Measurements from ENCODE around the gene TOGARAM2. TPM values are rescaled to one million over a fixed set of nuclear protein-coding genes. Genes with fewer than 3 reads are reported as not detected.
A peak's percentile ranks its signal among the peaks of the same experiment; 100 is the strongest.

The TOGARAM2 gene
- not detected in 2 replicates for total RNA-seq (2014; rRNA removed; shearing (Covaris generic))
- polyA plus RNA-seq (2016; fragmentation: Nextera tagmentation; extraction: Ambion mirVana), result 0.03 TPM in 1 of 2 replicates, not detected in the other

DNA sequence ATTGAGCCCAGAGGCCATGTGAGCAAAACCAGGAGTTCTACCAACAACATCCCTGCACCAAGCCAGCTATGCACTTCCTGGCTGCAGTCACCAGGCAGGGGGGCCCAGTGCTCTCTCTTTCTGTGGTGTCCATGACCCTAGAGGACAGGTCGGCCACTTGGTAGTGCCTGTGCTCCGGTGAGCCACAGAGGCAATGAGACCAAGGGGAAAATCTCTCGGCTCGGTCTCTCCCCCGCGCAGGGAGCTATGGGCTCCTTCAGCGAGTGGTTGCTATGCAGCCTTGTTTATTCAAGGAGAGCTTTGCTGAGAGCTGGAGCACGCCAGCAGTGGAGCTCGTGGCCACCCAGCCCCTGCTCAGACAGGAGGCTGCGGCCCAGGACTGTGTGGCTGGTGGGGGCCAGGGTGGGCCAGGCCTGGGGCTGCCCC, at the start of gene TOGARAM2:
TSS of gene TOGARAM2 (plus strand) at position 283 of the 426 bp plus-strand sequence. CDS start 13,537 bp downstream, outside the sequence.
- H2AFZ ChIP-seq, result peak within 1 kb of the TSS; percentile 8; the same call in 1 of the 2 replicates
- no peaks in the 10 kb centered on the region for H3K79me2 ChIP-seq (ENCODE audit: insufficient read depth)
- H4K20me1 ChIP-seq (ENCODE audit: insufficient read depth), result no peaks in the 10 kb centered on the region
- in situ Hi-C loops (cut with MboI), result no loop called here
- DNase-seq, result peak; percentile 49
- H3K27me3 ChIP-seq (replicated peaks; ENCODE audit: insufficient read depth), result no peaks in the 10 kb centered on the region
- 18 to 32% methylated on average over 10 of the region's 10 CpGs for WGBS, 2 experiments (ENCODE audit: low coverage in 1 of 2, low lambda C conversion rate in 2 of 2, missing lambda C conversion rate in 2 of 2)
- no peaks in the 10 kb centered on the region for H3F3A ChIP-seq (ENCODE audit: insufficient read depth)
- no peaks in the 10 kb centered on the region for H3K36me3 ChIP-seq (ENCODE audit: low read depth)
- no peaks in the 10 kb centered on the region for H3K4me1 ChIP-seq (ENCODE audit: insufficient read depth)
- H3K27ac ChIP-seq, result no peak within 1 kb of the TSS
- no peaks in the 10 kb centered on the region for H3K9me3 ChIP-seq (ENCODE audit: low read depth)
- no peak for TF ChIP-seq EZH2phosphoT487 (IDR thresholded peaks at IDR 0.05; ENCODE audit: insufficient read depth, low read depth)
- no peak for TF ChIP-seq EZH2 (IDR thresholded peaks at IDR 0.05; ENCODE audit: insufficient read depth, poor library complexity, severe bottlenecking)
- no peak within 1 kb of the TSS for H3K9ac ChIP-seq
- H3K9me2 ChIP-seq (ENCODE audit: insufficient read depth), result no peaks in the 10 kb centered on the region
- no peak within 1 kb of the TSS for H3K4me3 ChIP-seq
- no peak within 1 kb of the TSS for H3K4me2 ChIP-seq (ENCODE audit: unreplicated experiment)

DNA sequence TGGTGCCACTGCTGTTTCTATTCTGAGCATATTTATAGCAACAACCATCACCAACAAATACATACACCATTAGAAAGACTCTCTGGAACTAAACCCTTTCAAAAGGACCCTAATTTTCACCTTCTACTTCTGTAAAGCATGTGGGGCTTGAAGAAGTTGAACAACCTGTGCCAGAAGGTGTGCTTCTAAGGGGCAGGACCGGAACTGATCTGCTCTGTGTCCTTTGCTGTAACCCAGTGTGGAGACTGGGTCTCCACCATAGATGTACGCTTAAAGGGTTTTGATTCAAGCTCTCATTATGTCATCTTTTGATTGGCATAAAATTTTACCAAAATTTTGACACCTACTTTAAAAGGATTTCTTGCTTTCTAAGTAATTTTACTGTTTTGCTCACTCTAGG, 46.3 kb upstream of the TOGARAM2 start:
- 98% methylated on average over 2 of the region's 2 CpGs for WGBS, 2 experiments (ENCODE audit: low coverage in 1 of 2, low lambda C conversion rate in 2 of 2, missing lambda C conversion rate in 2 of 2)
- H4K20me1 ChIP-seq (ENCODE audit: insufficient read depth), result no peaks in the 10 kb centered on the region
- no peak overlapping the region for H3K4me2 ChIP-seq (ENCODE audit: unreplicated experiment)
- H3K27ac ChIP-seq, result no peak overlapping the region
- no peaks in the 10 kb centered on the region for H3K9me3 ChIP-seq (ENCODE audit: low read depth)
- no peak overlapping the region for H2AFZ ChIP-seq
- TF ChIP-seq EZH2phosphoT487 (IDR thresholded peaks at IDR 0.05; ENCODE audit: insufficient read depth, low read depth) (no peak), EZH2 (IDR thresholded peaks at IDR 0.05; ENCODE audit: insufficient read depth, poor library complexity, severe bottlenecking) (no peak)
- in situ Hi-C loops (cut with MboI), result no loop called here
- H3K9ac ChIP-seq, result no peak overlapping the region
- no peak overlapping the region for H3K4me3 ChIP-seq
- no peak for DNase-seq
- H3K4me1 ChIP-seq (ENCODE audit: insufficient read depth), result peaks cover 5% of the 10 kb centered on the region
- H3F3A ChIP-seq (ENCODE audit: insufficient read depth), result peaks cover 2% of the 10 kb centered on the region; the same call in 1 of the 2 replicates
- peaks cover 69% of the 10 kb centered on the region for H3K36me3 ChIP-seq (ENCODE audit: low read depth)
- H3K27me3 ChIP-seq (replicated peaks; ENCODE audit: insufficient read depth), result no peaks in the 10 kb centered on the region
- peaks cover 90% of the 10 kb centered on the region for H3K79me2 ChIP-seq (ENCODE audit: insufficient read depth)
- H3K9me2 ChIP-seq (ENCODE audit: insufficient read depth), result no peaks in the 10 kb centered on the region

- no peak overlapping the region for H3K27ac ChIP-seq
- H3F3A ChIP-seq (ENCODE audit: insufficient read depth), result 0 out of 2 replicates have a peak, but pooled peaks cover 4% of the 10 kb centered on the region
- H2AFZ ChIP-seq, result no peak overlapping the region
- no peak overlapping the region for H3K4me2 ChIP-seq (ENCODE audit: unreplicated experiment)
- no peak for DNase-seq
- no peak overlapping the region for H3K4me3 ChIP-seq
- in situ Hi-C loops (cut with MboI), result no loop called here
- H3K4me1 ChIP-seq (ENCODE audit: insufficient read depth), result no peaks in the 10 kb centered on the region
- peaks cover 75% of the 10 kb centered on the region for H3K36me3 ChIP-seq (ENCODE audit: low read depth)
- TF ChIP-seq EZH2phosphoT487 (IDR thresholded peaks at IDR 0.05; ENCODE audit: insufficient read depth, low read depth) (no peak), EZH2 (IDR thresholded peaks at IDR 0.05; ENCODE audit: insufficient read depth, poor library complexity, severe bottlenecking) (no peak)
- H3K79me2 ChIP-seq (ENCODE audit: insufficient read depth), result peaks cover 38% of the 10 kb centered on the region
- H3K27me3 ChIP-seq (replicated peaks; ENCODE audit: insufficient read depth), result no peaks in the 10 kb centered on the region
- H3K9me3 ChIP-seq (ENCODE audit: low read depth), result no peaks in the 10 kb centered on the region
- H4K20me1 ChIP-seq (ENCODE audit: insufficient read depth), result no peaks in the 10 kb centered on the region
- WGBS, 2 experiments (ENCODE audit: low coverage in 1 of 2, low lambda C conversion rate in 2 of 2, missing lambda C conversion rate in 2 of 2), result 95 to 96% methylated on average over 3 of the region's 3 CpGs
- H3K9ac ChIP-seq, result no peak overlapping the region
- H3K9me2 ChIP-seq (ENCODE audit: insufficient read depth), result no peaks in the 10 kb centered on the region
These were observed 40.1 kb upstream of the TOGARAM2 start for GRCh38 chr2:28941008-28941407.

DNA sequence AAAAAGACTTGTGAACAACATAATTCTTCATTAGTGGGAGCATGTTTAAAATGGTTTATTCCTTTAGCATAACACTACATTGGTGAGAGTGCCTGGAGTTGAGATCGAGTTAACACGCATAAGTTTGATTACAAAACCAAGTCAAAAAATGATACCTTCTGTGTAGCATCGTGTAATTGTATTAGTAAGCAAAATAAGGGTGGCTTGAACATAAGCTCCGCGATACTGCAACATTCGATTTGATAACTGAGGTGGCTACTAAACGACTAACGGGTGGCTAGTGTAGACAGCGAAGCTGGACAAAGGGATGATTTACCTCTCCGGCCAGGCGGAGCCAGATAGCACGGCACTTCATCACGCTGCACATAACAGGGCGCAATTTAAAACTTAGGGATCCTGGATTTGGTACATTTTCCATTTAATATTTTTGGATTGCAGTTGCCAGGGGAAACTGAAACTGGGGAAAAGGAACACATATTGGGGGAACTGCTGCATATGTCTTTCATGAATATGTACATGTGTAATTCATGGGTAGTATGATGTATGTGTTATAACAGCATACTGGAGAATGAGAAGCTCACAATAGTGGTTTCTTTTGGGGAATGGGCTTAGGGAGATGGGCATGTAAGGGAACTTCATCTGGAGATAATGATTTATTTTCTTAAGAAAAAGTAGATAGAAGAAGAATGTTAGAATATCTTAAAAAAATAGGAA, 36.4 kb upstream of the TOGARAM2 start:
- Histone ChIP-seq H3K4me2 (ENCODE audit: unreplicated experiment) (no peak overlapping the region), H3K9ac (no peak overlapping the region), H2AFZ (no peak overlapping the region), H3K9me3 (ENCODE audit: low read depth) (no peaks in the 10 kb centered on the region), H3K4me3 (no peak overlapping the region), H3K9me2 (ENCODE audit: insufficient read depth) (no peaks in the 10 kb centered on the region), H3K79me2 (ENCODE audit: insufficient read depth) (0 out of 2 replicates have a peak, but pooled peaks cover 10% of the 10 kb centered on the region), H3F3A (ENCODE audit: insufficient read depth) (peaks cover 23% of the 10 kb centered on the region), H4K20me1 (ENCODE audit: insufficient read depth) (no peaks in the 10 kb centered on the region), H3K27ac (no peak overlapping the region), H3K27me3 (replicated peaks; ENCODE audit: insufficient read depth) (no peaks in the 10 kb centered on the region), H3K36me3 (ENCODE audit: low read depth) (peaks cover 78% of the 10 kb centered on the region), H3K4me1 (ENCODE audit: insufficient read depth) (no peaks in the 10 kb centered on the region)
- DNase-seq, result no peak
- WGBS, 2 experiments (ENCODE audit: low coverage in 1 of 2, low lambda C conversion rate in 2 of 2, missing lambda C conversion rate in 2 of 2), result 88 to 92% methylated on average over 14 of the region's 14 CpGs
- in situ Hi-C loops (cut with MboI), result no loop called here
- TF ChIP-seq EZH2phosphoT487 (IDR thresholded peaks at IDR 0.05; ENCODE audit: insufficient read depth, low read depth) (no peak), EZH2 (IDR thresholded peaks at IDR 0.05; ENCODE audit: insufficient read depth, poor library complexity, severe bottlenecking) (no peak)

All from GM23248 (cell line).